SK-N-MC (cell line): ENCODE results near the gene RAD51D.
"Not testable (repeated sequence)": the region's sequence is repeated elsewhere in the genome, so short reads cannot be mapped to it uniquely, and the experiment has no call there.

Source experiments
- DNase-seq: peaks from one replicate; pipeline ENCODE4 v3.0.0-alpha.2; 2011; ENCODE audit warnings: low read depth, low spot score
- H3K27ac ChIP-seq: fragments of 200-600 bp; sonication (generic); 2 replicates; pipeline ENCODE4 v1.5.1; 2016; ENCODE audit warnings: mixed run types
- H3K36me3 ChIP-seq: fragments of 200-600 bp; sonication (generic); 2 replicates; pipeline ENCODE4 v1.6.1; 2017; ENCODE audit warnings: antibody characterized with exemption, low read length, mixed read lengths; ENCODE audit not compliant: insufficient read depth
- H3K4me3 ChIP-seq: fragments of 200-600 bp; sonication (generic); 2 replicates; pipeline ENCODE4 v1.5.1; 2016
- H3K9ac ChIP-seq: fragments of 200-600 bp; sonication (generic); 2 replicates; pipeline ENCODE4 v1.8.0; 2017; ENCODE audit warnings: mixed run types, mixed read lengths; ENCODE audit not compliant: insufficient read length
- H3K9me3 ChIP-seq: fragments of 200-600 bp; sonication (generic); 2 replicates; pipeline ENCODE4 v1.6.1; 2017; ENCODE audit warnings: low read depth, mild to moderate bottlenecking, antibody characterized with exemption, low read length, moderate library complexity, mixed read lengths
- EZH2 ChIP-seq: fragments of 200-600 bp; sonication (generic); IDR thresholded peaks from one replicate; pipeline ENCODE4 v1.6.1; 2017; ENCODE audit warnings: antibody characterized with exemption
- FOXP2 ChIP-seq: optimal IDR thresholded peaks from 2 replicates; pipeline ENCODE3; 2011; ENCODE audit warnings: mild to moderate bottlenecking, moderate library complexity; ENCODE audit not compliant: insufficient read depth; ENCODE audit errors: extremely low read length, control extremely low read depth
- POLR2AphosphoS5 ChIP-seq: IDR thresholded peaks from 2 replicates; pipeline ENCODE4 v1.6.1; 2012; ENCODE audit warnings: mild to moderate bottlenecking, low read depth, low read length, borderline replicate concordance

The RAD51D gene

GRCh38 chr17:35104844-35105450, 14.7 kb downstream of the RAD51D start:
- Histone ChIP-seq H3K27ac (no peak overlapping the region), H3K4me3 (no peak overlapping the region), H3K36me3 (no peaks in the 10 kb centered on the region; the same call in 1 of the 2 replicates), H3K9ac (no peak overlapping the region), H3K9me3 (no peaks in the 10 kb centered on the region)
- DNase-seq: no peak
- TF ChIP-seq POLR2AphosphoS5: no peak
- TF ChIP-seq EZH2: no peak
- TF ChIP-seq FOXP2: no peak

- no peak overlapping the region for H3K27ac ChIP-seq
- H3K9ac ChIP-seq: no peak overlapping the region
- no peaks in the 10 kb centered on the region for H3K9me3 ChIP-seq
- TF ChIP-seq EZH2: no peak
- TF ChIP-seq POLR2AphosphoS5: no peak
- TF ChIP-seq FOXP2: no peak
- DNase-seq: no peak
- H3K4me3 ChIP-seq: no peak overlapping the region
- no peaks in the 10 kb centered on the region; the same call in 1 of the 2 replicates for H3K36me3 ChIP-seq
These were observed 16.4 kb downstream of the RAD51D start for GRCh38 chr17:35103271-35103670.

- Histone ChIP-seq H3K27ac (no peak overlapping the region), H3K9me3 (no peaks in the 10 kb centered on the region), H3K4me3 (no peak overlapping the region), H3K36me3 (no peaks in the 10 kb centered on the region; the same call in 1 of the 2 replicates), H3K9ac (no peak overlapping the region)
- TF ChIP-seq FOXP2: no peak
- TF ChIP-seq EZH2: no peak
- TF ChIP-seq POLR2AphosphoS5: no peak
- DNase-seq: no peak
These were observed 17.9 kb downstream of the RAD51D start for GRCh38 chr17:35101725-35102124.

GRCh38 chr17:35101036-35101435, 18.6 kb downstream of the RAD51D start:
- Histone ChIP-seq H3K27ac (no peak overlapping the region), H3K9me3 (no peaks in the 10 kb centered on the region), H3K9ac (no peak overlapping the region), H3K4me3 (no peak overlapping the region), H3K36me3 (no peaks in the 10 kb centered on the region; the same call in 1 of the 2 replicates)
- TF ChIP-seq EZH2 (no peak), FOXP2 (no peak), POLR2AphosphoS5 (no peak)
- DNase-seq: no peak

GRCh38 chr17:35099908-35100307, 19.8 kb downstream of the RAD51D start:
- no peak for DNase-seq
- H3K9ac ChIP-seq: no peak overlapping the region
- H3K36me3 ChIP-seq: no peaks in the 10 kb centered on the region; the same call in 1 of the 2 replicates
- H3K9me3 ChIP-seq: no peaks in the 10 kb centered on the region
- no peak overlapping the region for H3K27ac ChIP-seq
- TF ChIP-seq EZH2 (no peak), FOXP2 (no peak), POLR2AphosphoS5 (no peak)
- no peak overlapping the region for H3K4me3 ChIP-seq

- TF ChIP-seq POLR2AphosphoS5 (no peak), FOXP2 (no peak), EZH2 (no peak)
These were observed 21.9 kb downstream of the RAD51D start for GRCh38 chr17:35097776-35098175.

GRCh38 chr17:35095741-35096140, 23.9 kb downstream of the RAD51D start:
- DNase-seq: no peak
- TF ChIP-seq POLR2AphosphoS5 (no peak), FOXP2 (no peak), EZH2 (no peak)
- Histone ChIP-seq H3K4me3 (no peak overlapping the region), H3K36me3 (no peaks in the 10 kb centered on the region; the same call in 1 of the 2 replicates), H3K9me3 (no peaks in the 10 kb centered on the region), H3K27ac (no peak overlapping the region), H3K9ac (no peak overlapping the region)

More at GRCh38 chr17:35097776-35098175, 21.9 kb downstream of the RAD51D start:
- Histone ChIP-seq H3K9ac (no peak overlapping the region), H3K9me3 (no peaks in the 10 kb centered on the region), H3K27ac (no peak overlapping the region), H3K36me3 (no peaks in the 10 kb centered on the region; the same call in 1 of the 2 replicates), H3K4me3 (no peak overlapping the region)
- DNase-seq: no peak

- no peaks in the 10 kb centered on the region for H3K9me3 ChIP-seq
- H3K9ac ChIP-seq: no peak overlapping the region
- H3K4me3 ChIP-seq: no peak overlapping the region
- H3K36me3 ChIP-seq: no peaks in the 10 kb centered on the region
- TF ChIP-seq POLR2AphosphoS5: no peak
- no peak for TF ChIP-seq FOXP2
- TF ChIP-seq EZH2: no peak
- no peak for DNase-seq
- H3K27ac ChIP-seq: no peak overlapping the region
These were observed 24.8 kb downstream of the RAD51D start for GRCh38 chr17:35094902-35095301.

- not testable (repeated sequence) for DNase-seq, H3K9ac ChIP-seq, H3K9me3 ChIP-seq, H3K27ac ChIP-seq, H3K4me3 ChIP-seq, H3K36me3 ChIP-seq
These were observed 29.0 kb downstream of the RAD51D start for GRCh38 chr17:35090707-35091106.
